ENCODE data around the gene KREMEN1.

DNA sequence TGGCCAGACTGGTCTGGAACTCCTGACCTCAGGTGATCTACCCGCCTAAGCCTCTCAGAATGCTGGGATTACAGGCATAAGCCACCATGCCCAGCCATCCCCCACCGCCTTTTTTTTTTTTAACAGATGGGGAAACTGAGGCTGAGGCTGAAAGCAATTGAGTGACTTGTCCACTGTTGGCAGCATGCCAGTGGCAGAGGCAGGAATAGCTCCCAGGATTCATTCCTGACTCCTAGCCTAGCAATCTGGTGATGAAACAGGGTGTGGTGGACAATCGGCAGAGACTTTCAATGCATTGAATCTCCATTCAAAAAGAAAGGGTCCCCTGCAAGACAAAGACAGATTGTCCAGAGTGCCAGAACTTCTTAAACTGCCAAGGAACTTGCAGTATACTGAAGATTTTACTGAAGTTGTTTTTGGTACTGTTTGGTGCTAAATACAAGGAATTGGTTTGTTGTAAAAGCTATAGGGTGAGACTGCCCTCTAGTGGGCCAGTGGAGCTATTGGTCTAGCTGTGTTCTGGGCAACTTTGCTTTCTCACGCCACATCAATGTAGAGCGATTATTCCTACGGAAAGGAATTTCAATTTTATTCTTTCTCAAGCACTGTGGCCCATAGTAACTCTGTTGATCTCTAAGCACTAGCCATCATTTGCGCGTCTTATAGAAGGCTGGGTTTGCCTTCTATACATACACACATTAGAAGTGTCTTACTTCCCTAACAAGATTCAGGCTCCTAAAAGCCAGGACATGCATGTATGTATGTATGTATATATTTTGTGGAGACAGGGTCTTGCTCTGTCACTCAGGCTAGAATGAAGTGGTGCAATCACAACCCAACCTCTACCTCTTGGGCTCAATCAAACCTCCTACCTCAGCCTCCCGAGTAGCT lies 32.2 kb upstream of the KREMEN1 start:
- TF ChIP-seq, protein P1, sequence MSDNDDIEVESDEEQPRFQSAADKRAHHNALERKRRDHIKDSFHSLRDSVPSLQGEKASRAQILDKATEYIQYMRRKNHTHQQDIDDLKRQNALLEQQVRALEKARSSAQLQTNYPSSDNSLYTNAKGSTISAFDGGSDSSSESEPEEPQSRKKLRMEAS (IDR thresholded peaks at IDR 0.05): no peak
- TF ChIP-seq, protein P2, sequence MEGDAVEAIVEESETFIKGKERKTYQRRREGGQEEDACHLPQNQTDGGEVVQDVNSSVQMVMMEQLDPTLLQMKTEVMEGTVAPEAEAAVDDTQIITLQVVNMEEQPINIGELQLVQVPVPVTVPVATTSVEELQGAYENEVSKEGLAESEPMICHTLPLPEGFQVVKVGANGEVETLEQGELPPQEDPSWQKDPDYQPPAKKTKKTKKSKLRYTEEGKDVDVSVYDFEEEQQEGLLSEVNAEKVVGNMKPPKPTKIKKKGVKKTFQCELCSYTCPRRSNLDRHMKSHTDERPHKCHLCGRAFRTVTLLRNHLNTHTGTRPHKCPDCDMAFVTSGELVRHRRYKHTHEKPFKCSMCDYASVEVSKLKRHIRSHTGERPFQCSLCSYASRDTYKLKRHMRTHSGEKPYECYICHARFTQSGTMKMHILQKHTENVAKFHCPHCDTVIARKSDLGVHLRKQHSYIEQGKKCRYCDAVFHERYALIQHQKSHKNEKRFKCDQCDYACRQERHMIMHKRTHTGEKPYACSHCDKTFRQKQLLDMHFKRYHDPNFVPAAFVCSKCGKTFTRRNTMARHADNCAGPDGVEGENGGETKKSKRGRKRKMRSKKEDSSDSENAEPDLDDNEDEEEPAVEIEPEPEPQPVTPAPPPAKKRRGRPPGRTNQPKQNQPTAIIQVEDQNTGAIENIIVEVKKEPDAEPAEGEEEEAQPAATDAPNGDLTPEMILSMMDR (IDR thresholded peaks at IDR 0.05; ENCODE audit: low read depth, low read length, missing input control): peak; percentile 99
- no peak for TF ChIP-seq TAF1 (conservative IDR thresholded peaks at IDR 0.05)
- TF ChIP-seq RXRA (IDR thresholded peaks at IDR 0.05): peak in 1 of 2 donors; percentile 40
- TF ChIP-seq, protein P3, sequence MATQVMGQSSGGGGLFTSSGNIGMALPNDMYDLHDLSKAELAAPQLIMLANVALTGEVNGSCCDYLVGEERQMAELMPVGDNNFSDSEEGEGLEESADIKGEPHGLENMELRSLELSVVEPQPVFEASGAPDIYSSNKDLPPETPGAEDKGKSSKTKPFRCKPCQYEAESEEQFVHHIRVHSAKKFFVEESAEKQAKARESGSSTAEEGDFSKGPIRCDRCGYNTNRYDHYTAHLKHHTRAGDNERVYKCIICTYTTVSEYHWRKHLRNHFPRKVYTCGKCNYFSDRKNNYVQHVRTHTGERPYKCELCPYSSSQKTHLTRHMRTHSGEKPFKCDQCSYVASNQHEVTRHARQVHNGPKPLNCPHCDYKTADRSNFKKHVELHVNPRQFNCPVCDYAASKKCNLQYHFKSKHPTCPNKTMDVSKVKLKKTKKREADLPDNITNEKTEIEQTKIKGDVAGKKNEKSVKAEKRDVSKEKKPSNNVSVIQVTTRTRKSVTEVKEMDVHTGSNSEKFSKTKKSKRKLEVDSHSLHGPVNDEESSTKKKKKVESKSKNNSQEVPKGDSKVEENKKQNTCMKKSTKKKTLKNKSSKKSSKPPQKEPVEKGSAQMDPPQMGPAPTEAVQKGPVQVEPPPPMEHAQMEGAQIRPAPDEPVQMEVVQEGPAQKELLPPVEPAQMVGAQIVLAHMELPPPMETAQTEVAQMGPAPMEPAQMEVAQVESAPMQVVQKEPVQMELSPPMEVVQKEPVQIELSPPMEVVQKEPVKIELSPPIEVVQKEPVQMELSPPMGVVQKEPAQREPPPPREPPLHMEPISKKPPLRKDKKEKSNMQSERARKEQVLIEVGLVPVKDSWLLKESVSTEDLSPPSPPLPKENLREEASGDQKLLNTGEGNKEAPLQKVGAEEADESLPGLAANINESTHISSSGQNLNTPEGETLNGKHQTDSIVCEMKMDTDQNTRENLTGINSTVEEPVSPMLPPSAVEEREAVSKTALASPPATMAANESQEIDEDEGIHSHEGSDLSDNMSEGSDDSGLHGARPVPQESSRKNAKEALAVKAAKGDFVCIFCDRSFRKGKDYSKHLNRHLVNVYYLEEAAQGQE (IDR thresholded peaks at IDR 0.05): no peak
- TF ChIP-seq EGR1 (IDR thresholded peaks at IDR 0.05; ENCODE audit: low read depth in 2 of 2): no peak
- TF ChIP-seq, protein P4, sequence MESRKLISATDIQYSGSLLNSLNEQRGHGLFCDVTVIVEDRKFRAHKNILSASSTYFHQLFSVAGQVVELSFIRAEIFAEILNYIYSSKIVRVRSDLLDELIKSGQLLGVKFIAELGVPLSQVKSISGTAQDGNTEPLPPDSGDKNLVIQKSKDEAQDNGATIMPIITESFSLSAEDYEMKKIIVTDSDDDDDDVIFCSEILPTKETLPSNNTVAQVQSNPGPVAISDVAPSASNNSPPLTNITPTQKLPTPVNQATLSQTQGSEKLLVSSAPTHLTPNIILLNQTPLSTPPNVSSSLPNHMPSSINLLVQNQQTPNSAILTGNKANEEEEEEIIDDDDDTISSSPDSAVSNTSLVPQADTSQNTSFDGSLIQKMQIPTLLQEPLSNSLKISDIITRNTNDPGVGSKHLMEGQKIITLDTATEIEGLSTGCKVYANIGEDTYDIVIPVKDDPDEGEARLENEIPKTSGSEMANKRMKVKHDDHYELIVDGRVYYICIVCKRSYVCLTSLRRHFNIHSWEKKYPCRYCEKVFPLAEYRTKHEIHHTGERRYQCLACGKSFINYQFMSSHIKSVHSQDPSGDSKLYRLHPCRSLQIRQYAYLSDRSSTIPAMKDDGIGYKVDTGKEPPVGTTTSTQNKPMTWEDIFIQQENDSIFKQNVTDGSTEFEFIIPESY (IDR thresholded peaks at IDR 0.05): no peak
- TF ChIP-seq, protein P5, sequence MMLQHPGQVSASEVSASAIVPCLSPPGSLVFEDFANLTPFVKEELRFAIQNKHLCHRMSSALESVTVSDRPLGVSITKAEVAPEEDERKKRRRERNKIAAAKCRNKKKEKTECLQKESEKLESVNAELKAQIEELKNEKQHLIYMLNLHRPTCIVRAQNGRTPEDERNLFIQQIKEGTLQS (IDR thresholded peaks at IDR 0.05): peak; percentile 71
- TF ChIP-seq JUND (IDR thresholded peaks at IDR 0.05): no peak
- TF ChIP-seq SP1 (IDR thresholded peaks at IDR 0.05): peak; percentile 24
- TF ChIP-seq YY1 (IDR thresholded peaks at IDR 0.05): no peak
- TF ChIP-seq RAD21 (IDR thresholded peaks at IDR 0.05): peak; percentile 98 to 99
- TF ChIP-seq FOXA2 (IDR thresholded peaks at IDR 0.05): no peak
- no peak for TF ChIP-seq FOXA1 (IDR thresholded peaks at IDR 0.05)

Data from liver (tissue), 3 donors.